Ecto neural progenitor cell (in vitro differentiated cells): ENCODE measurements around the gene COQ10A.

Experiments used
- DNase-seq: peaks from one replicate; pipeline ENCODE4 v3.0.0-alpha.2; 2018; ENCODE audit warnings: low spot score

COQ10A gene

DNA sequence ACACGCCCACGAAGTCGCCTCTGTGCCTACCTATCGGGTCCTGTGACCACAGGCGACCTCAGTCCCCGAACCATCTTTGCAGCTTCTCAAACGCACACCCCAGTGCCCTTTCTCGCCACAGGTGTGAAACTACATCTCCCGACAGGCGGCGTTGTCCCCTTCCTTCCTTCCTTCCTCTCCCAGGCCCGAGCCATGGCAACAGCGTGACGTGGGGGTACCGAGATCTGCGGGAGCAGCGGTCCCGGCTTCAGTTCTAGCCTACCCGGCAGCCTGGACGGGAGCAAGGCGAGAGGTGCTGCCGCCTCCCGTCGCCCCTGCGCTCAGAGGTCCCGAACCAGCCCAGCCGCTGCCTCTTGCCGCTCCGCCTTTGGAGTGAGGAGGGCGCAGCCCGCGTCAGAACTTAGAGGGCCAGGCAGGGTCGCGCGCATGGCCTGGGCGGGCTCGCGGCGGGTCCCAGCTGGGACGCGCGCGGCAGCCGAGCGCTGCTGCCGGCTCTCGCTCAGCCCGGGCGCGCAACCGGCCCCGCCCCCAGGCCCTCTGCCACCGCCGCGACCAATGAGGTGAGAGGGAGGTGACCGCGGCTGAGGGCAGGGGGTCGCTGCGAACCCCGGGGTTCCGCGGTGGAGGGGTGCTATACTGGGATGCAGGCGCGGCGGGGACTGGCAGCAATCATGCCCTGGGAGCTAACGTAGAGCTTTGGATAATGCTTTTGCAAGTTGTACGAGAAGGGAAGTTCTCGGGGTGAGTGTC is at the start of gene COQ10A:
Gene COQ10A, plus strand, starts transcription at position 250 of the 750 bp plus-strand sequence. Its CDS starts 177 bp downstream, at position 427.
- DNase-seq, result peak; percentile 95

DNA sequence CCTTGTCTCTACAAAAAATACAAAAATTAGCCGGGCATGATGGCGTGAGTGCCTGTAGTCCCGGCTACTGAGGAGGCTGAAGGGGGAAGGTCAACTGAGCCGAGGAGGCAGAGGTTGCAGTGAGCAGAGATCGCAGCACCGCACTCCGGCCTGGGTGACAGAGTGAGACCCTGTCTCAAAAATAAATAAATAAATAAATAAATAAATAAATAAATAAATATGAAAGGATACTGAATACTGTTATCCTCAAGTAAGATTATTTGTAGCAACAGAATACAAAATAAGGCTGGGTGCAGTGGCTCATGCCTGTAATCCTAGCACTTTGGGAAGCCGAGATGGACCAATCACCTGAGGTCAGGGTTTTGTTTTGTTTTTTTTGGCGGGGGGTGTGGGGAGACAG is 46.9 kb upstream of the COQ10A start:
- DNase-seq, result no peak

- DNase-seq, result no peak
These were observed 46.0 kb upstream of the COQ10A start for GRCh38 chr12:56220611-56221231.

- DNase-seq, result peak; percentile 82
These were observed 45.4 kb upstream of the COQ10A start for GRCh38 chr12:56221232-56221756.

DNA sequence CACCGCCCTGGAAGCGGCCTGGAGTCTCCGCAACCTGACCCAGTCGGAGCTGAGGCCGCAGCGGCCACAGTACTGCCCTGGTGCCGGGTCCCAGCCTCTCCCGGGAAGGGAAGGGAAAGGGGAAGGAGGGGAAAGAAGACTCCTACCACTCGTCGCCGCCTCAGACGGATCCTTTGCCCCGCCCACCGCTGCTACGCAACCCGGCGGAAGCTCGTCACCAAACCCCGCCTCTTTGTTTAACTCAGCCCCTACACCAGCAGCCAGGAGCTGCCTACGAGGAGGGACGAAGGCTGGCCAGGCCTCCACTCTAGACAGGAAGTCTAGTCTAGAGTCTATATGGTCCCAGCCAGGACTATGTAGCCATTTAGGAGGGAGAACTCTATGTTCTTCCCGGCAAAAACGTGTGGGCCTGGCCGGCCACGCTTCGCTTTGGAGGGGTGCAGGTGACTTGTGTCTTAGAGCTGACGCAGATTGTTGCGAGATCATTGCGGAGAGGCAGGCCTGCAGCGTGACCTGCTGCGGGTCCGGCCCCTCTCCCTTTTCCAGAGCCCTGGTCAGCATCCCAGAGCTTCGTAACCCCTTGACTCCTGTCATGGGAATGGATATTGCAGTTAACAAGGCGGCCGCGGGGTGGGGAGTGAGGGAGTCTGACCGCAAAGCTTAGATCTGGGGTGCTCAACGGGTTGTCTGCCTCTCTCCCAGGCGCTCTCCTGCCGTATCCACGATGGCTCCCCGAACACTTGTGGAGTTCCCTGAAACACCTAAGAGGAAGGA is 44.8 kb upstream of the COQ10A start, which contains the start of gene RNF41:
Gene RNF41, minus strand, starts transcription at position 166 of the 774 bp plus-strand sequence. CDS start 7,875 bp downstream, outside the sequence.
- peak; percentile 99 for DNase-seq

DNA sequence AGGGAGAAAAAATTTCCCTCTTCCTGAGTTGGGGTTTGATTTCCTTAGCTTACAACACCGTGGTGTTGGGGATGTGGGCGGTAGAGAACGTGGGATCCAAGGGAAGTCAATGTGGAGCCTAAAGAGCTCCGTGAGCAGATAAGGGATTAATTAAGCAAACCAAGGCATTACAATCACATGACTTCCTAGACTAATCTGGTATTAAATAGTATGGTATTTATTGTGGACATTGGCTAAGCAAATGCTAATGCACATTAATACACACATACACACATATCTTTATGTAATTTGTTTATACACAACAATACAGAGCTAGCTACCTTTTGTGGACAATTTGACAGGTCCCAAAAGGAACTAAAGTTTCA is 44.2 kb upstream of the COQ10A start:
- no peak for DNase-seq

DNA sequence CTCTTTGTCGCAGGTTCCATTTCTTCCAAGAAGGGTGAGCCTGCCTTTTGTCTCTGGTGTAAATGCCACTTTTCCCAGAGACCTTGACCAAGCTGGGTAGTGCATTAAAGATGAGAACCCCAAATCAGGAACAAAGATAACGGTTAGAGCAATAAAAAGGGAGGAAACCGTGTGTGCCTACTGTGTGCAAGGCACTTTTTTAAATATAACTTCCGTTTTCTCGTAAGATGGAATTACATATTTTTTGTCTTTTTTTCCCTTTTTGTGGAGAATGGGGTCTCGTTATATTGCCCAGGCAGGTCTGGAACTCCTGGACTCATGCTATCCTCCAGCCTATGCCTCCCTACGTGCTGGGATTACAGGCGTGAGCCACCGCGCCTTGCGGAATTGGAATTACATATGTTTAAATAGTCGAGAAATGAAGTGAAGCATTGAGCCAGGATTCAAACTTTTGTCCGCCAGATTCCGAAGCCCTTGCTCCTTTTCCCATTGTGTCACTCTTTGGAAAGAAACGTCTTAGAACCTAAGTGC is 43.1 kb upstream of the COQ10A start:
- DNase-seq, result no peak

- DNase-seq, result peak; percentile 100
These were observed 42.5 kb upstream of the COQ10A start, which contains the start of gene NABP2 for GRCh38 chr12:56224102-56224701. Gene NABP2 (plus strand): TSS chr12:56224342. CDS start chr12:56224857, 515 bp downstream.

GRCh38 chr12:56224954-56225353 is 41.8 kb upstream of the COQ10A start:
- DNase-seq, result no peak

GRCh38 chr12:56229082-56229481 is 37.7 kb upstream of the COQ10A start:
- no peak for DNase-seq

GRCh38 chr12:56229916-56230431 is 36.8 kb upstream of the COQ10A start, which contains the start of gene SLC39A5:
Gene SLC39A5 (plus strand): TSS chr12:56230051. CDS start chr12:56231275, 1,224 bp downstream.
- no peak for DNase-seq

DNA sequence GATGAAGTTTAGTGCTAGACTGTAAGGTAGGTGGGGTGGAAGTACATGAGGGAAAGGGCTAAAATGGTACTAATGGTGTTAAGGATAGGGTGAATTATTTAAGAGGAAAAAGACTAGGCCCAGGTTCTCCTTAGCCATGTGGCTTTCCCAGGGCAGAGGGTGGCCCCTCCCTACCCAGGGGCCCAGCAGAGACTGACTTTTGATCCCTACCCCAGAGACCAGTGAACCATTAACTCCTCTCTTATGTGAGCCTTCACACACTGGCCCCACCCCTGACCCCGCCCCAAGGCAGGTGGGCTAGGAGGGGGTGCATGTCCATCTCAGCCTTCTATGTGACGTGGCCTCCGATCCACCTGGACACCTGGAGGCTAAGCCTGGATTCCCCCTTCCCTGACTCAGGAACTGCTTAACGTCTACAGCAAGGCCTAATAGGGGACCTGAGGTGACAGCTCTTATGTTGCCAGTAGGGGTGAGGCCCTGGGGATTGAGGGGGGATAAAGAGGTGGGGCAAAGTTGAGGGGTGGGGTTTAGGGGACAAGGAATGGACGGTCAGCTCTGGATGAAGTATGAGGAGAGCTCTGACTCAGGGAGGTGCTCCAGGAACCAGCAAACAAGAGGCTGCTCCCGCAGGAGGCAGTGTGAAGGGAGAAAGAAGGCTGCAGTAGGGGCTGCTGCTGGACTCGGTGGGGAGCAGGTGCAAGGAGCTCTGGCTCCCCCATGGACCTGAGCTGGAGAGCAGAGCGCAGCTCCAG is 36.1 kb upstream of the COQ10A start:
- no peak for DNase-seq

- no peak for DNase-seq
These were observed 35.6 kb upstream of the COQ10A start for GRCh38 chr12:56231184-56231582.

- DNase-seq, result no peak
These were observed 31.9 kb upstream of the COQ10A start for GRCh38 chr12:56234746-56235436.

- DNase-seq, result no peak
These were observed 30.7 kb upstream of the COQ10A start for GRCh38 chr12:56236091-56236490.

GRCh38 chr12:56236985-56237384 is 29.8 kb upstream of the COQ10A start:
- DNase-seq, result no peak

DNA sequence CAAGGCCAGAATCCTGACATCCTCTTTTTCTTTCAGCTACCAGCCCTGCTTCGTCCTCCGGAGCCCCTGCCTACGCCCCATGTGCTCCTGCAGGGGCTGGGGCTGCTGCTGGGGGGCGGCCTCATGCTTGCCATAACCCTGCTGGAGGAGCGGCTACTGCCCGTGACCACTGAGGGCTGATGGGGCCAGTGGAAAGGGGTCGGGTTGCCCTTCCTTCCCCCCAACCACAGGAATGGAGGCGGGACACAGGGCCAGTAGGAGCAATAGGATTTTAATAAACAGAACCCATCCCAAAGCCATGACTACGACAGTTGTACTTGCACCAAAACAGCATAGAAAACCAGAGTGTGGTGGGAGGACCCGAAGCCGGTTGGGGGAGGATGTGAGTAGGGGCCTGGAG is 29.2 kb upstream of the COQ10A start:
- no peak for DNase-seq

DNA sequence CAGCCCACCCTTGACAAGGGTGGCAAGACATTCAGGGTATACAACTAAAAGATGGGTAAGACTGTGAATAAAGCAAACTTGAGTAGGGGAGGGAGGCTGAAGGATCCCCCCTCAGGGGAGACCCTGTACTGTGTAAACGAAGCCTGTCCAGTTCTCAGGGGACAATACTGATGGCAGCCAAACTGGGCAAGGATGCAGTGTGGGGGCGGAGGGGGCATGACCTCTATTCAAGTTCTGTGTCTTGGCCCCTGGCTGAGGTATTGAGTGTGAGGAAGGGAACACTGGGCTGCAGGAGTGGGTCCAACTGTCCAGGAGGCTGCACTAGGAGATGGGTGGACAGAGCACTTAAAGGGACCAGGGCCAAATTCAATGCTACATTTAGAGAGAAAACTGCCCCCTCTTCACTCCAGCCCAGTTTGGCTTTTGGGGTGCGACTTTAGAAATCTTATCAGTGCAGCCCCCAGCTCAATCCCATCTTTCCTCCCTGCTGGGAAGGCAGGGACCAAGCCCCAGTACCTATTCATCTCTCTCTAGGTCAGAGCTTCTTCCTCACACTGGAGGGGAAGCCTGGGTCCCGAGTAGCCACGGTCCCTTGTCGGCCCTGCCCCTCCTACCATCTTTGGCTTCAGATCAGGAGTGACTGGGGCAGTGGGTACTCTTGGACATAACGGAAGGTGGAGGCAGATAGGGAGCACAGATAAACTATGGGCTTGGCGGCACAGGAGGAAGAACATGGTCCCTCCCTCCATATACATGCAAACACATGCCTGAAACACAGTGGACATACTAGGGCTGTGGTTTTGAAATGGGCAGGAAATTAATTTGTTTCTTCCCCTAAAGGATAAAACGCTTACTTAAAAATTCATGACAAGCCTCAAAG is 25.1 kb upstream of the COQ10A start:
- DNase-seq, result no peak

DNA sequence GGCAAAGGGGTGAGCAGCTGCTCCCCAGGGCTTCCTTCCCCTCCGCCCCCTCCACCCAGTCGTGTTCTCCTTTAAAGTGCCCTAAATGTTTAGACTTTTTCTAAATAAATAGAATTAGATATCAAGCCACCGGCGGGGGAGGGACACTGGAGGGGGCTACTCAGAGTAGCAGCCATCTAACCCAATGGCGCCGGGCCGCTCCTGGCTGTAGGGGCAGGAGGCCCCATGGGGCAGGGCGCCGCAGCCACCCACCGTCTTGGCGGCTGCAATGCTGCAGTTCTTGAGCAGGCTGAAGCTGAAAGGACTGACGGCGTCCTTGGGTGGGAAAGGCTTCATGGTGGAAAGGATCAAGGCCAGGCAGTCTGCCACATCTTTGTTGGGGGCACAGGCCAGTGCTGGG is 23.8 kb upstream of the COQ10A start:
- no peak for DNase-seq
